Measurements from ENCODE around the gene ACTMAP.
A peak's percentile ranks its signal among the peaks of the same experiment; 100 is the strongest.

ACTMAP gene

GRCh38 chr19:40750058-40750873 is at the start of gene ACTMAP:
TSS of gene ACTMAP (minus strand) at chr19:40750477. CDS start at chr19:40749803, 674 bp downstream.
- TF ChIP-seq CTCF (IDR thresholded peaks at IDR 0.05; ENCODE audit: borderline replicate concordance, insufficient read depth, low read depth, low read length): no peak
- H3K4me3 ChIP-seq (ENCODE audit: low read depth, low read length): peak within 1 kb of the TSS; percentile 90

GRCh38 chr19:40799558-40800338 is 49.5 kb upstream of the ACTMAP start:
- H3K4me3 ChIP-seq (ENCODE audit: low read depth, low read length): peak overlapping the region; percentile 98
- TF ChIP-seq CTCF (IDR thresholded peaks at IDR 0.05; ENCODE audit: borderline replicate concordance, insufficient read depth, low read depth, low read length): no peak

- H3K4me3 ChIP-seq (ENCODE audit: low read depth, low read length): peak within 1 kb of the TSS; percentile 98
- TF ChIP-seq CTCF (IDR thresholded peaks at IDR 0.05; ENCODE audit: borderline replicate concordance, insufficient read depth, low read depth, low read length): no peak
Observed at GRCh38 chr19:40798683-40799557, 48.6 kb upstream of the ACTMAP start, which contains the start of gene EGLN2. TSS of gene EGLN2 (plus strand) at chr19:40799191. CDS start at chr19:40800573, 1,382 bp downstream.

GRCh38 chr19:40797963-40798682 is 47.8 kb upstream of the ACTMAP start:
- TF ChIP-seq CTCF (IDR thresholded peaks at IDR 0.05; ENCODE audit: borderline replicate concordance, insufficient read depth, low read depth, low read length): peak; percentile 53
- peak overlapping the region; percentile 39 for H3K4me3 ChIP-seq (ENCODE audit: low read depth, low read length)

- no peak for TF ChIP-seq CTCF (IDR thresholded peaks at IDR 0.05; ENCODE audit: borderline replicate concordance, insufficient read depth, low read depth, low read length)
- no peak overlapping the region for H3K4me3 ChIP-seq (ENCODE audit: low read depth, low read length)
Observed at GRCh38 chr19:40797166-40797962, 47.1 kb upstream of the ACTMAP start.
